Measurements from ENCODE around the gene TMEM170B. TPM values are rescaled to one million over a fixed set of nuclear protein-coding genes. Genes with fewer than 3 reads are reported as not detected.

The TMEM170B gene
- total and polyA plus RNA-seq, 9 of the 15 experiments (the other 6 are each of a cell fraction or from before 2014, with no cell fraction given): 0.03 to 0.11 (median 0.07) TPM

GRCh38 chr6:11537229-11538051 lies at the start of gene TMEM170B (continued):
- peak; percentile 89; the same call in 1 of the 2 replicates for TF ChIP-seq TARDBP (IDR thresholded peaks at IDR 0.05)
- peak in 1 of 2 experiments; percentile 9; a peak in 2 of 4 replicates for TF ChIP-seq NONO (IDR thresholded peaks at IDR 0.05; ENCODE audit: low read depth in 2 of 2, low read length in 1 of 2)
- peak; percentile 69 to 97 for TF ChIP-seq E2F6 (IDR thresholded peaks at IDR 0.05; ENCODE audit: borderline replicate concordance in 1 of 2, extremely low read depth in 1 of 2, insufficient read depth in 1 of 2, insufficient read length in 1 of 2, low read depth in 1 of 2, low read length in 1 of 2, poor library complexity in 1 of 2, severe bottlenecking in 1 of 2)
- peak; percentile 61; the same call in 1 of the 2 replicates for TF ChIP-seq GATAD2B (IDR thresholded peaks at IDR 0.05; ENCODE audit: borderline replicate concordance)
- TF ChIP-seq ZNF263 (CRISPR knock-in tag; IDR thresholded peaks at IDR 0.05; ENCODE audit: borderline replicate concordance): peak; percentile 53; the same call in 1 of the 2 replicates
- no peak for TF ChIP-seq SMARCE1 (IDR thresholded peaks at IDR 0.05)
- TF ChIP-seq ELF4 (CRISPR knock-in tag; IDR thresholded peaks at IDR 0.05): no peak
- 0 out of 2 replicates have a peak, but pooled peaks have one; percentile 25 for TF ChIP-seq ZKSCAN1 (IDR thresholded peaks at IDR 0.05; ENCODE audit: low read depth, low read length)
- no peak for TF ChIP-seq ZNF507 (tag; conservative IDR thresholded peaks at IDR 0.05)
- TF ChIP-seq ZNF431 (CRISPR knock-in tag; IDR thresholded peaks at IDR 0.05): 0 out of 2 replicates have a peak, but pooled peaks have one; percentile 57

Measured in K562 (cell line).